Measurements from ENCODE around the gene WDHD1. TPM values are rescaled to one million over a fixed set of nuclear protein-coding genes. Genes with fewer than 3 reads are reported as not detected.
A peak's percentile ranks its signal among the peaks of the same experiment; 100 is the strongest.
"Not testable (repeated sequence)": the region's sequence is repeated elsewhere in the genome, so short reads cannot be mapped to it uniquely, and the experiment has no call there.

Gene WDHD1
- polyA plus RNA-seq, 3 donors = 0.19 to 0.37 (median 0.30) TPM

GRCh38 chr14:55043528-55043927 is 16.6 kb upstream of the WDHD1 start:
- H3K4me2 ChIP-seq (replicated peaks; ENCODE audit: extremely low read depth, low read length, poor library complexity, severe bottlenecking) = no peak overlapping the region
- no peaks in the 10 kb centered on the region for H3K79me2 ChIP-seq (ENCODE audit: insufficient read depth, low read length)
- H3K4me1 ChIP-seq (ENCODE audit: control insufficient read depth in 1 of 2, insufficient read depth in 2 of 2, low read length in 2 of 2) = no peaks in the 10 kb centered on the region
- Mint-ChIP-seq H3K27ac (no peak overlapping the region), H3K4me3 (no peak overlapping the region), H3K9me3 (no peaks in the 10 kb centered on the region), H3K36me3 (peaks cover 35 to 42% of the 10 kb centered on the region in 2 donors), H3K27me3 (ENCODE audit: low read depth in 3 of 3) (no peaks in the 10 kb centered on the region), H3K4me1 (no peaks in the 10 kb centered on the region)
- no peak overlapping the region for H3K9ac ChIP-seq (ENCODE audit: insufficient read depth, low read length, poor library complexity, severe bottlenecking)
- H3K9me3 ChIP-seq (replicated peaks in 1 of 2; ENCODE audit: control insufficient read depth in 1 of 2, insufficient read depth in 1 of 2, low read length in 2 of 2) = no peaks in the 10 kb centered on the region
- intact Hi-C loops (cut with micrococcal nuclease) = no loop called here
- no CpG with 5 or more reads among the region's 5 CpGs for WGBS (ENCODE audit: insufficient coverage)
- H4K20me1 ChIP-seq (ENCODE audit: insufficient read depth, low read length) = peaks cover 6% of the 10 kb centered on the region
- no peak for DNase-seq
- no peak overlapping the region for H3K27ac ChIP-seq (ENCODE audit: low read depth in 1 of 2, low read length in 2 of 2)
- H3K27me3 ChIP-seq (ENCODE audit: control insufficient read depth in 2 of 2, insufficient read depth in 2 of 2, low read length in 2 of 2) = no peaks in the 10 kb centered on the region
- no peak overlapping the region for H2AFZ ChIP-seq (ENCODE audit: insufficient read depth, low read depth, low read length, poor library complexity, severe bottlenecking)
- H3K36me3 ChIP-seq (replicated peaks in 1 of 2; ENCODE audit: control insufficient read depth in 1 of 2, insufficient read depth in 2 of 2, low read length in 2 of 2) = peaks cover 34 to 52% of the 10 kb centered on the region in 2 donors
- no peak for TF ChIP-seq CTCF (IDR thresholded peaks at IDR 0.05)
- H3K4me3 ChIP-seq (replicated peaks in 1 of 3; ENCODE audit: low read depth in 2 of 3, low read length in 3 of 3) = no peak overlapping the region

GRCh38 chr14:55038708-55039107 is 11.8 kb upstream of the WDHD1 start:
- H2AFZ ChIP-seq (ENCODE audit: insufficient read depth, low read depth, low read length, poor library complexity, severe bottlenecking) = no peak overlapping the region
- H3K9me3 ChIP-seq (replicated peaks in 1 of 2; ENCODE audit: control insufficient read depth in 1 of 2, insufficient read depth in 1 of 2, low read length in 2 of 2) = no peaks in the 10 kb centered on the region
- Mint-ChIP-seq H3K4me1 (no peaks in the 10 kb centered on the region), H3K27ac (no peak overlapping the region), H3K36me3 (peaks cover 48 to 78% of the 10 kb centered on the region in 2 donors), H3K9me3 (peaks cover 0 to 6% (median 0%) of the 10 kb centered on the region in 7 donors), H3K4me3 (no peak overlapping the region), H3K27me3 (ENCODE audit: low read depth in 3 of 3) (no peaks in the 10 kb centered on the region)
- H3K36me3 ChIP-seq (replicated peaks in 1 of 2; ENCODE audit: control insufficient read depth in 1 of 2, insufficient read depth in 2 of 2, low read length in 2 of 2) = peaks cover 27 to 77% of the 10 kb centered on the region in 2 donors
- peaks cover 4% of the 10 kb centered on the region for H3K79me2 ChIP-seq (ENCODE audit: insufficient read depth, low read length)
- DNase-seq = no peak
- no peak overlapping the region for H3K27ac ChIP-seq (ENCODE audit: low read depth in 1 of 2, low read length in 2 of 2)
- peaks cover 11% of the 10 kb centered on the region for H4K20me1 ChIP-seq (ENCODE audit: insufficient read depth, low read length)
- no peaks in the 10 kb centered on the region for H3K4me1 ChIP-seq (ENCODE audit: control insufficient read depth in 1 of 2, insufficient read depth in 2 of 2, low read length in 2 of 2)
- H3K9ac ChIP-seq (ENCODE audit: insufficient read depth, low read length, poor library complexity, severe bottlenecking) = no peak overlapping the region
- no peaks in the 10 kb centered on the region for H3K27me3 ChIP-seq (ENCODE audit: control insufficient read depth in 2 of 2, insufficient read depth in 2 of 2, low read length in 2 of 2)
- TF ChIP-seq CTCF (IDR thresholded peaks at IDR 0.05) = no peak
- intact Hi-C loops (cut with micrococcal nuclease) = no loop called here
- no peak overlapping the region for H3K4me2 ChIP-seq (replicated peaks; ENCODE audit: extremely low read depth, low read length, poor library complexity, severe bottlenecking)
- no peak overlapping the region for H3K4me3 ChIP-seq (replicated peaks in 1 of 3; ENCODE audit: low read depth in 2 of 3, low read length in 3 of 3)

GRCh38 chr14:55037995-55038394 is 11.1 kb upstream of the WDHD1 start:
- H3K9me3 Mint-ChIP-seq; H3K9ac ChIP-seq (ENCODE audit: insufficient read depth, low read length, poor library complexity, severe bottlenecking); H3K4me2 ChIP-seq (replicated peaks; ENCODE audit: extremely low read depth, low read length, poor library complexity, severe bottlenecking); H3K4me1 ChIP-seq (ENCODE audit: control insufficient read depth in 1 of 2, insufficient read depth in 2 of 2, low read length in 2 of 2); DNase-seq; H3K27ac ChIP-seq (ENCODE audit: low read depth in 1 of 2, low read length in 2 of 2); H3K4me3 Mint-ChIP-seq; H2AFZ ChIP-seq (ENCODE audit: insufficient read depth, low read depth, low read length, poor library complexity, severe bottlenecking); H3K4me1 Mint-ChIP-seq; H3K9me3 ChIP-seq (replicated peaks in 1 of 2; ENCODE audit: control insufficient read depth in 1 of 2, insufficient read depth in 1 of 2, low read length in 2 of 2); H3K79me2 ChIP-seq (ENCODE audit: insufficient read depth, low read length); H3K4me3 ChIP-seq (replicated peaks in 1 of 3; ENCODE audit: low read depth in 2 of 3, low read length in 3 of 3); intact Hi-C loops (cut with micrococcal nuclease); H3K27me3 ChIP-seq (ENCODE audit: control insufficient read depth in 2 of 2, insufficient read depth in 2 of 2, low read length in 2 of 2); H3K27me3 Mint-ChIP-seq (ENCODE audit: low read depth in 3 of 3): not testable (repeated sequence)
- H3K36me3 ChIP-seq (replicated peaks in 1 of 2; ENCODE audit: control insufficient read depth in 1 of 2, insufficient read depth in 2 of 2, low read length in 2 of 2) = peaks cover 23 to 77% of the 10 kb centered on the region in 2 donors
- H3K27ac Mint-ChIP-seq = peak overlapping the region in 1 of 7 donors; percentile 42
- peaks cover 11% of the 10 kb centered on the region for H4K20me1 ChIP-seq (ENCODE audit: insufficient read depth, low read length)
- peaks cover 45 to 78% of the 10 kb centered on the region in 2 donors for H3K36me3 Mint-ChIP-seq
